HG02642 (cell line): Measurements from ENCODE around the gene CAMK1D.

Source experiments
- ATAC-seq: cut with Tn5 transposase; IDR thresholded peaks from one replicate; pipeline ENCODE4 v1.9.1; 2021; ENCODE audit warnings: mild to moderate bottlenecking; ENCODE audit not compliant: unreplicated experiment, poor library complexity

Gene CAMK1D

DNA sequence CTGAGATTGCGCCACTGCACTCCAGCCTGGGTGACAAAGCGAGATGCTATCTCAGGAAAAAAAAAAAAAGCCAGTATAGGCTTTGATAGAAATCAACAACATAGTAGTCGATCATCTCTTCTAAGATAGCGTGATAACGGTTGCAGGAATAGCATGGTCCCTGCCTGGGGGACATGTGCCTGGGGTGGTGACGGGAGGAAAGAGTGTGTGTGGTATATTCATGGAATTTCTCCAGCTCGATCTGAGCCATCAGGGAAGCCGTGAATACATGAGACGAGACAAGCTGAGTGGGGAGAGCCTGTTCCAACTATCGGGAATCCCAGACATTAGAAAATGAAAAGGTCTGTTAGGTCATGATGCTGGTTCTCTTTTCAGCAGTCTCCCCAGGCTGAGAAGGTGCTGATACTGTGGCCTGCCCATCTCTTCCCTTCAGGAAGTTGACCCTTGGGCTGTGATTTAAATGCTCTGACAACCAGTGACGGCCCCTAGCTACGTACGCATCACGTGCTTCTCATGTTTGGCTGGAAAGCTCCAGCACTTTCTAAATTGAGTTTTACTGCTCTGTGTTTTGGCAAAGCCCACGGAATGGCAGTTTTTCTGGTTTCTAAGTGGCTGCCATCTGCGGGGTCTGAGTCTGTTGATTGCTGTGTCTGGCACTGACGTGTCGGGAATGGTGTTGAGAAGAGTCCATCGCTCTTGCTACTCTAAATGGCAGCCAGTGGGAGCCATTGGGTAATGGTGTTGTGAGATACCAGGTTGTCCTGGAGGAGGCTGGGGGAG, 422.8 kb downstream of the CAMK1D start:
- no peak for ATAC-seq

DNA sequence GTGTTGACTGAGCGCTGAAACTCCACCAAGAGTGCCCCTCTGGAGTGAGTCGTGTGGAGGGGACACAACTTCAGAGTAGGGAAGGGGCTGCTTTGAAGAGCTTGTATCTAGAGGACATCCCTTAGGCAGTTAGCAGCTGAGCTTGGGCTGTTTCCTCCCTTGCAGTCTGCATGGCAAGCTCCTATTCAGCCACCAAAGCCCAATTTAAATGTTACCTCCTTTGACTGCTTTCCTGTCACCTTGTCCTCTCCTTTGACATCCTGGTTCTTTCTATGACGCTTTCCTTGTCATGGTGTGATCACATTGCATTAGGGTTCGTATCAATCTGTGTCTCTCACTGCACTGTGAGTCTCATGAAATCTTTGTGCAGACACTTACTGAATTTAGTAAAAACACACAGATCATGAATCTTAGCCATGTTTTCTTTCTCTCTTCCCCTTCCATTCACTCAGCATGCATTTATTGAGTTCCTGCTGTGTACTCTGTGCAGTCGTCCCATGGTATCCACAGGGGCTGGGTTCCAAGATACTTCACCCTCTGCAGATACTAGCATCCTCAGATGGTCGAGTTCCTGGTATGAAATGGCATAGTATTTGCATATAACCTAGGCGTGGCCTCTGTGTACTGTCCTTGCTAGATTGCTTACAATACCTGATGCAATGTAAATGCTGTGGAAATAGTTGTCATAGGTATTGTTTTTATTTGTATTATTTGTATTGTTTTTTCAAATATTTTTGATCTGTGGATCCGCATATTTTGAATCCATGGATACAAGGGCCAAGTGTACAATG, 423.6 kb downstream of the CAMK1D start:
- ATAC-seq: no peak

DNA sequence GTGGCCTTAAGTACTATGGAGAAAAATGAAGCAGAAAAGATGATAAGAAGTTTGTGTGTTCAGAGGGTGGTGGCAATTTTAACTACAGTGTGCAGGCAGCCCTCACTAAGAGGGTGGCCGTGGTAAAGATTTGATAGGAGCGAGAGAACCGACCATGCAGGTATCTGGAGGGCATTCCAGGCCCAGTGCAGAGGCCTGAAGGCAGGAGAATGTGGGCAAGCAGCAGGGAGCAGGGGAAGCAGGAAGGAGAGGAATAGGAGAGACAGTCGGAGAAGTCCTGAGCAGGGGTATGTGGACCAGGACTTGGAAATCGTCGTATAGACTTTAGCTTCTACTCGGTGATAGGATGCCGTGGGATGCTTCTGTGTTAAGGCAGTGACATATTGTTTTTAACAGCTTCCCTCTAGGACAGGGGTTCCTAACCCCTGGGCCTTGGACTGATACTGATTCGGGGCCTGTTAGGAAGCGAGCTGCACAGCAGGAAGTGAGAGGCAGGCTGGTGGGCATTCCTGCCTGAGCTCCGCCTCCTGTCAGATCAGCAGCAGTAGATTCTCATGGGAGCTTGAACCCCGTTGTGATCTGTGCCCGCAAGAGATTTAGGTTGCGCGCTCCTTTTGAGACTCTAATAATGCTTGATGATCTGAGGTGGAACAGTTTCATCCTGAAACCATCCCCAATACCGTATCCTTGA, 425.0 kb downstream of the CAMK1D start:
- ATAC-seq: no peak

DNA sequence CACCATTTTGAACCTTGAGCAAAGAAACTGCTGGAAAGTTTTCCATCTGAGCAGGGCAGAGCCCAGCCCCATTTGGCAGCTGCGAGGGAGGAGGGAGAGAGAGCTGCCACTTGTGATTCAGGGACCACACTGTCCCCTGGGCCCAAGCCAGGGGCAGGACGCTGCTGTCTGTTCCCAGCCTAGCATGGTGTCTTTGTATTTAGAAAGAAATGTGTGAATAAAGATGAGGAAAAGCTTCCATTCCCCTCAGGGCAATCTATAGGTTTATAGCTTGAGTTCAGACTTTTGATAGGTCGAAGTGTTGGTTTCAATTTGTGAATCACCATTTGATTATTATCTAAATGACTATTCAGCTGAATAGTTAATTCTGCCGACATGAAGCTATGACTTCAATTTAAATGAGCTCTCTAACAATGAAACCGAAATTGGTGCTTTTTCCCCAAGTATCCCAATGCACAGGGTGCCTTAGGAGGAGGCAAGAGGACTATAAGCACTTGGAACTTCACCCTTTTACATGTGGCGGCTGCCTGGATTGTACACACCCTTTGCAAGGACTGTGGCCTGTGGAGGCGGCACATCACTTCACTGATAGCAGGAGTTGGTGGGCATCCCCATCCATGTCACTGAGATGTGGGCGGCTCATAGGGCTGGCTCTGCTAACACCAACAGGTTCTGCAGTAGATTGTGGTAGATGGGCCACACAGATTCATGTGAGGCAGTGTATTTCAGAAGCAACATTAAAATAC, 428.7 kb downstream of the CAMK1D start:
- ATAC-seq: no peak

DNA sequence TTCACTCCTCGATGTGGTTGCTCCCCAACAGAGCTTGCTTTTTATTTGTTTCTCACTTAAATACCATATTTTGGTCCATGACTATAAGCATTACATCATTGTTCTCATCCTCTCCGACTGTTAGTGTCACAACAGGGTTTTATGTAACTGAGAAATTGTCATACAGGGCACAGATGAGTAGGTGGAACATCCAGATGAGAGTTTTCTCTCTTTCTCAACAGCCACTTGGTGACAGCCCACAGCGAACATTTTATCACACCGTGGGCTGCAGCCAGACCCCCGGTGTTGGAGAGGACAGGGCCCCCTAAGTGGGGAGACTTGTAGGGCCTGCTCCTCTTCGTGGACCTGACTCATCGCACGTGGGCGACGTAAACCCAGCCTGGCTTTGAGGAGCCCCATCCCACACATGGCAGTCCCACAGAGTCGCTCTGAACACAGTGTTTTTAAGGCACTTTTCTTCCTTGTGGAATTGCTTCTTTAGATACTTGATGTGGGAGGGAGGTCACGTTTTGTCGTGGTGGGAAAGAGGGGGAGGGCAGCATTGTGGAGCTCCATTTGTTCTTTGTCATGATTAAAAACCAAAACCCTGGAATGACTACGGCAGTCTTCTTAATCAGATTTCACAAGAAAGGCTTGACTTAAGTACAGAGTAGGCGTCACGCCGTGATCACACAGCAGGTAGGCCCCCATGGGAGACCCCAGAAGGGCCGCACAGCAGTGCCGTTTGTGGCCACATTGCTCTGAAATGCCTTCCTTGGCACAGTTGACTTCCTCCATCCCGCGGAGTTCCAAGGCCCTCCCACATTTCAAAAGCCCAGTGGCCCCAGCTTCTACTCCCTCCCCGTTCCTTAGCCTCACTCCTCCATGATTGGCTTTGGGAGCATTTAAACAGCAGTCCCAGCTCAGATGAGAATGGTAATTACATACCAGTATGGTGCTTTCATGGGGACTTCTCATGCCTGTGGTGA, 431.6 kb downstream of the CAMK1D start:
- ATAC-seq: no peak

DNA sequence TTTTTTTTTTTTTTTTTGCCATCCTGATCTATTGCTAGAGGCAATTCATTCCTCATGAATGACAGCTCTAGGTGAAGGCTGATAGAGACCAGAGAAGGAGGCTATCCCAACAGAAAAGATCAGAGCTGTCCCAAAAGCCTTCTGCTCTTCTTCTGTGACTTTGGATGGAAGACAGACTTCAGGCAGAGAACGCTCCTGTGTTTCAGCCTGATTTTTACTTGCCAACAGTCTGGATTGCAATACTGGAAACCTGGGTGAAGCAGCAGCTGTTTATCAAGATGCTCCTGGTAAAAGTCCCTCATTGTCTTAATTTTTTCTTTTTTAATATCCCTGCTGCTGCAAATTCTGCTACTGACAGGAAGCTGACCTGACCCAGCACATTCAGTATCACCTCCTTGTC, 432.6 kb downstream of the CAMK1D start:
- ATAC-seq: no peak

DNA sequence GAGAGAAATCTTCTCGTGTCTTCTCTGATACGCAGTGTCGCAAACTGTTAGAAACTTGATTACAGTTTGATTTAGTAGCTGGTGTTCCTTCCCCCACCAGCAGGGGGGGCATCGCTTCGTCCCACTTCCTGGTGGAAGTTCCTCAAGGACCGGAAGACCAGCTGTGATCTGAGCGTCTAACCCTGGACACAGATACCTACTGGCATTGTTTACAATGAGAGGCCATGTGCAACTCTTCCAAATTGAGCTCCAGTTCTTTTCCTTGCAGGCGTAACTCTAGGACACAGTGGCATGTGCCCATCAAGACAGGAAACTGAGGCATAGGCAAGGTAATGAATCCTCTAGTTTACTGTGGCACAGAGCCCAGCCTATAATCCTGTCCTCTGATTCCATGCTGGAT, 433.2 kb downstream of the CAMK1D start:
- ATAC-seq: no peak

DNA sequence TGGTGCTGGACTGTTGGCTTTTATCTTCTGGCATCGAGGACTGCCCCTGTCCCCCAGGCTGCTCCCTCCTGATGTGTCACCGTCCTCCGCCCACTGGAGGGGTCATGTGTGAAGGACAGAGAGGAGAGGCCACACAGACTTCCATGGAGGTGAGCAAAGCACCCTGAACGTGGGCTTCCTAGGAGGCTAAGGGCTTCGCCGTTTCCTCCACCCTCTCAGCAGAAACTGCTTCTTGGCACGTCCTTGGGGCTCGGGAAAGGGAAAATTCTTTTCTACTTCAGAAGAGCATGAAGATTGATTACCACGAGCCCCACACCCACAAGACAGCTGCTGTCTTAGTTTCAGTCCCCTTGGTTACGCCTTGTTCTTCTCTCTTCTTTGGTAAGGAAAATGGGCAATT, 433.9 kb downstream of the CAMK1D start:
- ATAC-seq: no peak

DNA sequence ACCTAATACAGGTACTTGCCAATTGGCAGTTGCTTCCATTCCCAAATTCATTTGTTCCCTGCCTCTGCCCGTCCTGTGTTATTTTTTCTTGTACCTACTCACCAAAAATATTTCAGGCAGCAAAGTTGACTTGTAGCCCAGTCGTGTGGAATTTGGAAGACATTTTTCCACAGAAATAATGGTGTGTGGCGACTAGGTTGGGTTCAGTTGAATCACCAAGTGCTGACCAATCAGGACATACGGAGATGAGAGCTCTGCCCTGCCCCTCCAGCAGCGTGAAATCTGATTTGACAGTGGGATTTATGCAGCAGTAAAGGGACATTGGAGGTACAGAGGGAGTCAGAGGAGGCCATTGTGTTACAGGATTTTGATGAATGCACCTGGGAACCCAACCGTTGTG, 435.3 kb downstream of the CAMK1D start:
- ATAC-seq: no peak

DNA sequence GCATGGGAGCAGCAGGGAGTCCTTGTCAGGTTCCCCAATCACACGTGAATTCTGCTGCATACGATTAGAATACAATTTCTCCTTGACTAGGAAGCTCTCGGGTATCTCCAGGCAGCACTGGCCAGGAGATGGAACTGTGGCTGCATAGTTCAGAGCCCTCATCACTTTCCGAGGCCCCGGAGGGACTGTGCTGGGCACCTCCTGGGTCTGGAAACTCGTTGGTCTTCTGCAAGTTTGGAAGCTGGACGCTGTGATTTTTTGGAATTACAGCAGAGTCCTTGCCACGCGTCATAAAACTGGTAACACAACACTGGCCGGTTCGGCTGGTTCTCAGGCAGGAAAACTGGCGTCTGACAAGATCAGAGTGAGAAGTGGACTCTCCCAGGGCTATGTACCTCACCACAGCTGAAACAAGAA, 436.1 kb downstream of the CAMK1D start:
- no peak for ATAC-seq

DNA sequence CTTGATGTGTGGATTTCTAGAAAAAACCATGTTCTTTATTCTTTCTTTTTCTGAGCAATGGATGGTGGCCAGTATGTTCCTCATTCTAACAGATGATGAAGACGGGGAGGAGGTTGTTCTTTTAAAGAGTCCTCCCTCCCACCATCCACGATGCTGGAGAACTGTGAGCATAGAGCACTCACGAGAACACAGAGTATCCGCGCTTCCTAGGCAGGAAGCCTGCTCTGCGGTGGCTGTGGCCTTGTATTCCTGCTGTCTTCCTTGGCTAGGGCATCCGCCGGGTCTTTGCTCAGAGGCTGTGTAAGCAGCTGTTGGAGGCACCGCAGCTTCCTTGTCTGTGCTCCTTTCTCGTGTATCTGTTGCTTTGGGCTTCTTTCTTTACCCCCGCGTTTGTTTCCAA, 437.9 kb downstream of the CAMK1D start:
- ATAC-seq: no peak

DNA sequence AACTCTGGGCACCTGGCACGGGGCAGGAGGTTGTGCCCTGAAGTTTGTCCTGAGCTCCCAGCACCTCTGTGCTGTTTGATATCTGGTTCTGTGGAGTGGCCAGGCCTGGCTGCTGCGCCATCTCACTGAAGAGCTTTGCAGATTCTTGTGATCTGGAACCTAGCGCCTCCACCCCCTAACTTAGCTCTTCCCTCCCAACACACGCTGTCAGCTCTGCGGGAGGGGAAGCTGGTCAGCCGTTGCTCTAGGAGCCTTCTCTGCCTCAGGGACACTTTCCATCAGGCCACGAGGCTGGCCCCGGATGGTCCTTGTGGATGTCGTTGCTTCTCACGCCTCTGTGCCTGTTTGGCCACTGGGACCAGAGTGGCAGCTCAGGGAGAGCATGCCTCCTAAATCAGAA, 438.9 kb downstream of the CAMK1D start:
- ATAC-seq: no peak

DNA sequence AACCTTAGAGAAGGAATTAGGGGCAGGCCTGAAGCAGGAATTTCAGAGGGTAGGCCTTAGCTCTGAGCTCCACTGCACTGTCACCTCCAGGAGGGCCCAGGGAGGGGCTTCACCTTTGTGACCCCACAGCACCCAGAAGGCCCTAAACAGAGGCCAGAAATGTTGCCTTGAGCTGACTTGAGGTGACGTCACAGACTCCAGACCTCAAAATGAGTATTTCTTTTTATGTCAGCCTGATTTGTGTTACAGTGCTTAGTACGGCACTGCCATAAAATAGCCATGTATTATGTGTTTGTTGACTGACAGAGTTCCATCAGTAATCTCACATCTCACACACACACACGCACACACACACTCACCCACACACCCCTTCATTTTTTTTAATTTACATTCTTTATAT, 440.9 kb downstream of the CAMK1D start:
- no peak for ATAC-seq

DNA sequence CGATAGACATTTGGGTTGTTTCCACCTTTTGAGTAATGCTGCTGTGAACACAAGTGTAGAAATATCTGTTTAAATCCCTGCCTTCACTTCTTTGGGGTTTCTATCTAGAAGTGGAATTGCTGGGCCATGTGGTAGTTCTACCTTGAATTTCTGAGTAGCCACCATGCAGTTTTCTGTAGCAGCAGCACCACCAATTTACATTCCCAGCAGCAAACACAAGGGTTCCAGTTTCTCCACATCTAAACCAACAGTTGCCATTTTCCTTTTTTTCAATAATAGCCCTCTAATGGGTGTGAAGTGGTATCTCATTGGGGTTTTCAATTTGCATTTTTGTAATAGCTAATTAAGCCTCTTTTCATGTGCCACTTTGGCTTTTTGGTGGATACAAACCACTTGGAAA, 442.4 kb downstream of the CAMK1D start:
- ATAC-seq: no peak

DNA sequence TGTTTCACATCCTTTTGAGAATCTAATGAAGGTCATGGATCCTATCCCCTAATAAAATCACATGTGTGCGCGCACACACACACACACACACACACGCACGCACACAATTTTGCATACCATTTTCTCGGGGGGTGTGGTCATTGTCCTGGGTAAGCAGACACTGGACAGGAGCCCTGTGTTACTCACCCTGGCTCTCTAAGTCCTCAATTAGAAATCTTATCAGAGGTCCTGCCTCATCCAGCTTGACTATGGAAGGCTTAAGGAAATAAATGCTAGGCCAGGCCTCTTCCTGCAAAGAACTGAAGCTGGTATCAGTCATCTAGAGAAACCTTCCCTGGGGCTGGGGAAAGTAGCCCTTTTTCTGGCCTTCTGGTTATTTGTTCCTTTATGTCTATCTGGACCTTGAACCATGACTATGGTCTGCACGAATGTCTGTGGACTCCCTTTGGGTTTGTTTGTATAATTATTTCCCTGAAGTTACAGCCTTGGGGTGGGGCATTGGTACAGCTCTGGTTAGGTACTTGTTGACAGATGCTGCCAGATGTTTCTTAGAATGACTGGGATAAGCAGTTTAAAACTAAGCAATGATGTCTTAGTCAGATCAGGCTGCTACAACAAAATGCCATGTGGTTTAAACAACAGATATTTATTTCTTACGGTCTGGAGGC, 443.7 kb downstream of the CAMK1D start:
- ATAC-seq: no peak

DNA sequence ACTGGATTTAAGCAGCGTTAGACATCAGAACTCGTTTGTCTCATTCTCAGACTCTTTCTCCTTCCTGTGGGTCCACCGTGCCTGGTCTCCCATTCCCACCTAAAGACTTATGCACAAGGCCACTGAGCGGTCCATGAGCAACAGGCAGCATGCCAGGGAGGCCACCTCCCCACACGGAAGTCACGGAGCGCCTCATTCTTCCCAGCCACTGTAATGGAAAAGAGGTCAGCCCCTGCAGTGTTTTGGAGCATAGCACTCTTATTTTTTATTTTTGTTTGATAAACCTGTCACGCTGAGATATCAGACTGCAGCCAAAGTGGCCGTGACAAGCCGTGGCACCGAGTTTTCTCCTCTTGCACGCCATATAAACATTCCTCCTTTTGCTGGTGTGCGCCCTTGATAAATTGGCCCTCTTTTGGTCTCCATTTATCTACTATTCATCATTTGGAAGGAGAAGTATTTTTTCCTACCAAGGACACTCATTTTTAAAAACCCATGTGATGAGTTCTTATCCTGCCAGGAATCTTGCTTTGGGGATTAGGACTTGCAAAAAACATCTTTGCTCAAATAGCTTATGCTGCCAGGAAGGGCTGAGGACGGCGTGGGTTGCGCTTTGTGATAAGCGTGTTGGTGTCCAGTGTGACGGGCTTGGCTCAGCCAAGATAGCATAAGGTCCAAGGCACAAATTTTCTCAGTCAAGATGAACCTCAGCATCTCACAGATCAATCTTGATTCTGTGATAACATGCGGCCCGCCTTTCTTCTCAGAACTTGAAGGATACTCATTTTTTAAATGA, 446.2 kb downstream of the CAMK1D start:
- ATAC-seq: no peak

DNA sequence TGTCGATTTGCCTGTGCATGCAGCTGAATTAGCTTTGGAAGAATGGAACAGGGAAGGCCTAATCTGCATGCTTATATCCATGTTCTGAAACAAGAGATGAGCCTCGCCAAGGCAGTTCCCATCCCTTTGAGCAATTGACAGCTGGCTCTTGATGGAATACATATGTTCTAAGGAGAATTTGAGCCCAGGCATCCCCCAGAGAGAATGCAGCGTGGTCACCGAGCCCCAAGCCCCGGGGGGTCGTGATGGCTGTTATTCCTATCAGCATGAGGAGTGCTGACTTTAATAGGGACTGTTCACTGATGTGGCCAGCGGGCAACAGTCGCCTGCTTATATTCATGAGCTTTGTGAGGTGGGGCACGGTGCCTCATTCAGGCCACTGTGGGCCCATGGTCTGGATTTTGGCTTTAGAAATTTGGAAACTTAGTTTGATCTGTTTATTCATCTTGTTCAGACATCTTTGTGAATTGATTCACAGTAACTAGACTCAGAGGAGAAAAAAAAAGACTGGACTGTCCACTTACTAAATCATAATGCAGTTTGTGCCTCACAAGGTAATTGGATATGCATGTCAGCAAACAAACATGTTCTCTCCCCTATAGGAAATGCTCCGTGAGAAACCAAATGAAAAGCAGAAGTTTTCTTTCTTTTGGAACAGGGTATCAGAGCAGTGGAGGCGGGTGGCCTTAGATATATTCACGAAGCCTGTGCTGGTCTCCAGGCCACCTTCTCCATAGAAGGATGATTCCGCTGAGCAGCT, 447.2 kb downstream of the CAMK1D start:
- ATAC-seq: no peak
